SK-N-MC (cell line): ENCODE data around the gene SRSF10.

Experiments
- EZH2 ChIP-seq: fragments of 200-600 bp; sonication (generic); IDR thresholded peaks from one replicate; pipeline ENCODE4 v1.6.1; 2017; ENCODE audit warnings: antibody characterized with exemption
- FOXP2 ChIP-seq: optimal IDR thresholded peaks from 2 replicates; pipeline ENCODE3; 2011; ENCODE audit warnings: mild to moderate bottlenecking, moderate library complexity; ENCODE audit not compliant: insufficient read depth; ENCODE audit errors: extremely low read length, control extremely low read depth
- POLR2AphosphoS5 ChIP-seq: IDR thresholded peaks from 2 replicates; pipeline ENCODE4 v1.6.1; 2012; ENCODE audit warnings: mild to moderate bottlenecking, low read depth, low read length, borderline replicate concordance

GRCh38 chr1:23966973-23967493 is 13.1 kb downstream of the SRSF10 start:
- TF ChIP-seq EZH2 (no peak), POLR2AphosphoS5 (0 out of 2 replicates have a peak, but pooled peaks have one; percentile 15), FOXP2 (no peak)
